Left kidney (tissue), 2 donors: ENCODE results near the gene TMEM174. TPM values are rescaled to one million over a fixed set of nuclear protein-coding genes. Genes with fewer than 3 reads are reported as not detected.

Source experiments
- DNase-seq: peaks from one replicate; pipeline ENCODE4 v3.0.0-alpha.2; 2013
- polyA plus RNA-seq: library from polyadenylated mRNA; unstranded; fragments of 120-200 nt; gene quantifications from one replicate; pipeline ENCODE4 v1.2.1, GENCODE V29; 2013; ENCODE audit not compliant: insufficient read length

The TMEM174 gene
- polyA plus RNA-seq, 1 donor, result 20.1 TPM

DNA sequence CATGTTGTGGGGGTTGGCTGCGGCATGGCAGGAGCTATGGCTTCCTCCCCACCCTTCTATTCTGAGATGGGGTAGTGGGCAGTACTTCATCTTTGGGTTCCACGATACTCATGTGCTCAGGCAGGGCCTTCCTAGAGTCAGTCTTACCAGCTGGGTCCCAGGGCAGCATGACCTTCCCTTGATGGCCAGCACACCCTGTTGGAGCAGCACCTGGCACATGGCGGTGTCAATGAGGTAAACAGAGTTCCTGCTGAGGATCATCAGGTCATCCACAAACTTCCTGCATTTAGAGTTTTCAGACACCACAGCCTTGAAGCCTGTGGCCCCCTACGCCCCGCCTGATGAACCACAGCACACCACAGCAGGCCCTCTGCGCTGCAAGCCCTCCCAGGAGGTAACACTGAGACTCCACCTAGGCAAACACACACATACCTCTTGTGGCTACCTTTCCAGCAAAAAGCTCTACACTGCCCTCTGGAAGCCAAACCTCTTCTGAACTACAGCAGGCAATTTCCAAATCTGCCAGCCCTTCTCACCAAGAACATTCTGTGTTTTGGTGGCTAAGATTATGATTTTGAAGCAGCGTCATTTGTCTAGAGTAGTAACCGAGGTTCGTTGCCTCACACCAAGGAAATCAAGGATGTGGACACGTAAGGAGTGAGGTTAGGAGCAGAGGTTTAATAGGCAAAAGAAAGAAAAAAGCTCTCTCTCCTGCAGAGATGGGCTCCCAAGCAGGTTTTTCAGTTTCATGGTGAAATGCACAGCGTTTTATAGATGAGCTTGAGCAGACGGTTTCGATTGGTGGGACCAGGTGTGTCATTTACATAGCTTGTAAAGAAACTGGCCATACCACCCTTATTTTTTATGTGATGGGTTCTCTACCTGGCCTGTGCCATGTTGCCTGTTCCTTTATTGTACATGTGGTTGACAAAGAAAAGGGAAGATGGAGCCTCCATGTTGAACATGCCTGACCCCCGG, 20.3 kb upstream of the TMEM174 start:
- no peak for DNase-seq

DNA sequence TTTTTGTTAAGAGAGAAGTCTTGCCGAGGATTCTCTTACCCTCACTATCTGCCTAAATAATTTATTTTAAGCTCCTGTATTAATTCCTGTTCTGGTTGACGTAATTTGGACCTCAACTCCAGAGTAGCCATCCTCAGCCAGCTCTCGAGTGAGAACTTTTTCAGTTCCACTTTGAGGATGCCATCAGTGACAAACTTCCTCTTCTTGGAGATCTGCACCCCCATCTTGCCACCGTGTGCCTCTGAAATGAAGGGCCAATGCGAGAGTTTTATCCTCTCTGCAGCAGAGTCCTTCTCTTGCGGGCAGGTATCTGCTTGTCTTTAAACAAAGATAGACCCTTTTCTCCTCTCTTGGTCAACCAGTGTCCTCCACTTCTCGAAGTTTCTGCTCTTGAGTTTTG, 19.5 kb upstream of the TMEM174 start:
- DNase-seq, result no peak

DNA sequence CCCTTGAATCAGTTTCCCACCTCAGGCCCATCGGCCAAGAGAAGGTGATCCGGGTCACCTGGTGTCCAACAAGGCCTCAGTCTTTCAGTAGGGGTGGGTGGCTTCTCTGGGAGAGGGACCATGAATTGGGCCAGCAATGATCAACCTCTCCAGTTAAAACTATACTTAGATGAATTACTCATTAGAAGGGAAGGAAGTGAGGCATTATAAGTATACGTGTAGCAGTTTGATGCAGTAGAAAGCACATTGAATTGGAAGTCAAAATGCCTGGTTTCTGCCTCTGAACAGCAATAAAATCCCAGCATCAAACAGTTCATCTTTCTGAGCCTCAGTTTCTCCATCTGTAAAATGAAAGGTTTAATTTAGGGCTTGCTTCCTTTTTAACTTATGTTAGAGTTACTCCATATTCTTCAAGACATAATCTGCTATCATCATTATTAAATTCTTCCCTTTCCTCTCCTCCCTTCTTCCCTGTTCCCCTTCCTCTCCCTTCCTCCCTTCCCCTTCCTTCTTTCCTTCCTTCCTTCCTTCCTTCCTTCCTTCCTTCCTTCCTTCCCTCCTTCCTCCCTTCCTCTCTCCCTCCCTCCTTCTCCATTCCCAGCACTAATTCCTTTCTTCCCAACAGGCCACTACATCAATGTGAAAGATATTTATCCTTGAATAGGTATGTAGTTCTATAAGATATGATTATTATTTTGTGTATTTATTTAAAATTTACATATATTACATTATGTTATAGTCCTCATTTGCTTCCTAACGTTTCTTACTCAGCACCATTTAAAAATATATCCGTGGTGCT, 18.6 kb upstream of the TMEM174 start:
- DNase-seq, result no peak

DNA sequence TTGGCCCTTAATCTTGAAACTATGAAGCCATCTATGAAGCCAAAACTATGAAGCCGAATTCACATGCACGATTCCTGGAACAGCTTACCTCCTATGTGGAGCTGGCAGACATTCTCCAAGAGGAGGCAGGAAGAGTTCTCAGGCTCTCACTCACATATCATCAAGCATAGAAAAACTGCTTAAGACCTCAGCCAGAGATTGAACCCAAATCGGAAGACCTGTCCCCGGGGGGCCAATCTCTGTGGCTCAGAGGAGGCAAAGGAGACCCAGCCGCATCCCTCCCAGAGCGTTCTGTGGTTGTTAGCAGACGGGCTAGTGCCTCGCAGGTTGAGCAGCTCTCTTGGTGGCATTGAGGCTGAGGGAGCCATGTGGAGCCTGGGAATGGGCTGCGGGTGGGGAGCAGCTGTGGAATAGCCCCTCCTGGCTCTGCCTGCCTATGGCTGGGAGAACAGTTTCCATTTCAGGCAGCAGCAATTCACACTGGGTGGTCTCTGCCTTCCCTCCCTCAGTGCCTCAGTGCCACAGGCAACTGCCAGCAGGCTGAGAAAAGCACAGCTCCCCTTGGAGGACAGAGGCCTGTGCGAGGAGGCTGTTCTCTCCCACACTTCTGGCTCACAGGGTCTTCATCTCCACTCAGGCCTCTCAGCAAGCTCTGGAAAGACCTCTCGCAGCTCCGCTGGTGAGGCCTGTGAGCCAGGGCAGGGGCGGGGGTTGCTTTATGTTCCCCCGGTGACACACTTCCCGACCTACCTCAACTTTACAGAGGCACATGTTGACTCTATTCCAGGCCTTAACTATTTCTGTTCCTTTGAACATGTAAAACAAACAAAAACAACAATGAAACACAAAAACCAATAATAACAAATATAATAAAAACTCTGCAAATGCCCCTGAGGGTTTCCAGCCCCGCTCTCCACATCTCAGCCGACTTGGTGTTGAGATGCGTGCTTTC, 17.4 kb upstream of the TMEM174 start:
- no peak for DNase-seq

DNA sequence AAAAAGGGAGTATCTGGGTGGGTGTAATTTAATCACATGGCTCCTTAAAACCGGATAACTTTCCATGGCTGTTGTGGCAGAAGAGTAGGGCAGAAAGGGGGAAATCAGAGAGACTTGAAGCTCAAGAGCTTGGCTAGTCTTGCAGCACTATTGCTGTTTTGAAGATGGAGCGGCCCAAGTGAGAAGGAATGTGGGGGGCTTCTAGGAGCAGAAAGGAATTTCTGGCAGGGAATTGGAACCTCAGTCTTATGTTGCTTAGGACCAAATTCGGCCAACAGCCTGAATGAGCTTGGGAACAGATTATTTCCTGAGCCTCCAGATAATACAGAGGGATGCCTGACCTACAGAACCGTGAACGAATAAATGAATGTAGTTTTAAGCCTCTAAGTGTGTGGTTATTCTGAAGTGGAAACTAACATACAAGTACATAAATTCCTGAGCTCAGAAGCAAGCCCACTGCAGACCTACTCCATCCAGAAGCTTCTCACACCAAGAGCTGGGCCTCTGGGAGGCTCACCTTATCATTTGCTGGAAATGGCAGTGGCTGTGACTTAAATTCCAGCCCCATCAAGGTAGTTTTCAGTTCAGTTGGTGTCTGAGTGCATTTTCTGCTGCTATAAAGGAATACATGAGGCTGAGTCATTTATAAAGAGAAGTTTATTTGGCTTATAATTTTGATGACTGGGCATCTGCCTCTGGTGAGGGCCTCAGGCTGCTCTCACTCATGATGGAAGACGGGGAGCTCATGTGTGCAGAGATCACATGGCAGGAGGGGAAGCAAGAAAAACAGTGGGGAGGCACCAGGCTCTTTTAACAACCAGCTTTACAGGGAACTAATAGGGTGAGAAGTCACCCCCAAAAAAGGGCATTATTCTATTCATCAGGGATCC, 15.3 kb upstream of the TMEM174 start:
- DNase-seq, result no peak

DNA sequence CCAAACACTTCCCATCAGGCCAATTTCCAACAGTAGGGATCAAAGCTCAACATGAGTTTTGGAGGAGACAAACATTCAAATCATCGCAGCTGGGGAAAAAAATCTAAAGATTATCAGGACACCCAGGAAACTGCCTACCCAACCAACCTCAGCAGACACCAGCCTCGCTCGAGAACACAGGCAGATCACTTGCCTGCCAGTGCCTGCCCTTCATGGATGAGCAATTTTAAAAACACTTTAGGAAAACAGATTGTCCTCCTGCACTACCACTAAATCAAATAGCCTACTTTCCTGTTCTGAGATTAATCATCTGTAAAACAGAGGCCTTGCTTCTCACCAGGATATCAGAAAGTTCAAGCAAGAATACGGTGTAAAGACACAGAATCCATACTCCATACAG, 14.7 kb upstream of the TMEM174 start:
- peak; percentile 66 for DNase-seq

DNA sequence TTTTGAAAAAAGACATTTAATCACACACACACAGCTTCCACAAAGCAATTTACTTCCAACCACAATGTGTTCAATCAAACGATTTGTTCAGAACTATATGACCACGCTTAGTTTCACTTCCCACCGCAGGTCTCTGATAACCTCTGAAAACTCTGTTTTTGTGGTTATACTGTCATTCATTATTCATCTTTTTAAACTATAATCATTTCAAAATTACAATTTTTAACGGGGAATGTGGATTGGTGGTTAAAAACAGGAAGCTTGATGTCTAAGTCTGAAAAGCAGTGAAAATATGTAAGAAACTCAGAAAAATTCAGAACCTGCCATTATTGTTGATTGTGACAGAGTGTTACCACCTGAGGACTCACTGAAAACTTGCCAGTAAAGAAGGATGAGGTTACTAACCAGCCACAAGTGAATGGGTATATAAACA, 12.7 kb upstream of the TMEM174 start:
- no peak for DNase-seq

DNA sequence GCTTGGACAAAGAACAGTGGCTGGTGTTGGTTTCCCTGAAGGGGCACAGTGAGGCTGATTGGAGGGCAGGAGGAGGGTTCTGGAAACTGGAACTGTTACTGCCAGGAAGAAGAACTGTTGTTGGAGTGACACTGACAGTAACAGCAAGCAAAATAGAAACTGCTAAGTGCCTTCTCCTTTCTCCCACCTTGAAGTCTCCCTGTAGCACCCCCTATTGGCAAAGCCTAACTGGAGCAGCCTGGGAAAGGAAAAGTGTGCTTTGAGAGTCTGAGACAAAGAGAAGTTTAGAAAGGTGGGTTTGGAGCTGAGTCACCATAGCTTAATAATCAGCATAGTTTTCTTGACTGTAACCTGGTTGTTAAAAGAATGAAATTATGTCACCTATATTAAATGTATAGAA, 2.5 kb upstream of the TMEM174 start:
- no peak for DNase-seq

DNA sequence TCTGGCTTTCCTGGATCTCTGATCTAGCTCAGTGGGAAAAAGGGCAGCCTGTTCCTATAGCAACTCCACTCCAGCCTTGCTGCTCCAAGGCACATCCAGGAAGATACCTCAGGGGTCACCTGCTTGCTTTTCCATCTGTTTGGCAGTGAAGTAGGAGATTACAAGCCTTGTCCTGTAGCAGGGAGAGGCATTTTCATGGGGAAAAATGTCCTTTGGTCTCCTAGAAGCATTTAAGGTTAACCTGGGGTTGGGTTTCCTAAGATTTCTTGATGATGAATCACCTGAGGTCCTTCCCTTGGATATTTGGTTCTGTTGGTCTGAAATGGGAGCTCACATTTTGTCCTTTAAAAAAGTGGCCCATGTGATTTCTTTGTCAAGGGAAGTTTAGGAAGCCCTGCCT, 1.5 kb upstream of the TMEM174 start:
- DNase-seq, result no peak

DNA sequence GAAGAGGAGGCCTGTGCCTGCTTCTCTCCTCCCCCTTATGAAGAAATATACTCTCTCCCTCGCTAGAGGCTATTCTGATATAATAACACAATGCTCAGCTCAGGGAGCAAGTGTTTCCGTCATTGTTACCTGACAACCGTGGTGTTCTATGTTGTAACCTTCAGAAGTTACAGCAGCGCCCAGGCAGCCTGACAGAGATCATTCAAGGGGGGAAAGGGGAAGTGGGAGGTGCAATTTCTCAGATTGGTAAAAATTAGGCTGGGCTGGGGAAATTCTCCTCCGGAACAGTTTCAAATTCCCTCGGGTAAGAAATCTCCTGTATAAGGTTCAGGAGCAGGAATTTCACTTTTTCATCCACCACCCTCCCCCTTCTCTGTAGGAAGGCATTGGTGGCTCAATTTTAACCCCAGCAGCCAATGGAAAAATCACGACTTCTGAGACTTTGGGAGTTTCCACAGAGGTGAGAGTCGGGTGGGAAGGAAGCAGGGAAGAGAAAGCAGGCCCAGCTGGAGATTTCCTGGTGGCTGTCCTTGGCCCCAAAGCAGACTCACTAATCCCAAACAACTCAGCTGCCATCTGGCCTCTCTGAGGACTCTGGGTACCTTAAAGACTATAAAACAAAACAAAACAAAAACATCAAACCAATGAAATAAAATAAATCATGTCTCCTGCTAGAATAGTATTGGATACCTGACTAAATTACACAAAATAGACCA, 1.3 kb downstream of the TMEM174 start:
- DNase-seq, result no peak

DNA sequence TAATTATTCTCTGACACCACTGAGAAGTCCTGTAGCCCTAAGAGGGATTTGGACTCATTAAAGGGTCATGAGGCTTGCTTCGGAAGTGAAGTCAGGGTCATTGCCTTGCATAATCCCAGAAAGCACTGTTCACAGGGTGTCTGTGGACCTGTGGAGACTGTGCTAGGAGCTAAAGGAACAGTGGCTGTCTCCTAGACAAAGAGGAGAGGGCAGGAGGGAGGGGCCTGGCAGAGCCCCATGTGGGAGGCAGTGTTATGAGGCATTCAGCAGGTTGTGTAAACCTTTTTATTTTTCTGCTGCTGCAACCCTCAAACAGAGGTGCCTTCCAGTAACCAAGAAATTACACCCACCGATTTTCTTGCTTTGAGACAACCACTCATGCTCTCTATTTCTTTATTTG, 3.3 kb downstream of the TMEM174 start:
- no peak for DNase-seq

DNA sequence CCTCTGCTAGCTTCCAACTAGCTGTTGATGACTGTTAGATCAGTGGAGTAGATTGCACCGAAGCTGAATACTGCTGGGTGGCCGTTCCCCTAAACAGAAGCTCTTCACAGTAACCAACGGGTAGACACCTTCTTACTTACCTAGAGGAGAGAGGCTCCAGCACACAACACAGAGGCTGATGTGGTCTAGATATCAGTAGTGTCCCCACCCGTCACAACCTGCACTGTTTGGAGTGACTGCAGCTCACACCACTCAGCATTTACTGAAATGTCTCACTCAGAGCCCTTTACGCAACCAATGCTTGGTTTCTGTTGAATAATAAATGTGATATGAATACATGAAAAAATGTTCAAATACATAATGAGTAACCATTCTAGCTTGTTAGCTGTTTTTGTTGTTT, 5.3 kb downstream of the TMEM174 start:
- DNase-seq, result no peak

DNA sequence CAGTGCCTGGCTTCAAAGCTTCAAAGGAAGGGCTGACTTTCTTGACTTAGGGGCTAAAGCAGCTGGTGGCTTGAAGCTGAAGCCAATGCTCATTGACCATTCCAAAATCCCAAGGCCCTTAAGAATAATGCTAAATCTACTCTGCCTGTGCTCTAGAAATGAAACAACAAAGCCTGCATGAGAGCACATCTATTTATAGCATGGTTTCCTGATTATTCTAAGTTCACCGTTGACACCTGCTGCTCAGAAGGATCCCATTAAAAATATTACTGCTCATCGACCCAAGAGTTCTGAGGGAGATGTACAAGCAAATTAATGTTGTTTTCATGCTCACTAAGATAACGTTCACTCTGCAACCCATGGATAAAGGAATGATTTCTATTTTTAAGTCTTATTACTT, 6.7 kb downstream of the TMEM174 start:
- no peak for DNase-seq

DNA sequence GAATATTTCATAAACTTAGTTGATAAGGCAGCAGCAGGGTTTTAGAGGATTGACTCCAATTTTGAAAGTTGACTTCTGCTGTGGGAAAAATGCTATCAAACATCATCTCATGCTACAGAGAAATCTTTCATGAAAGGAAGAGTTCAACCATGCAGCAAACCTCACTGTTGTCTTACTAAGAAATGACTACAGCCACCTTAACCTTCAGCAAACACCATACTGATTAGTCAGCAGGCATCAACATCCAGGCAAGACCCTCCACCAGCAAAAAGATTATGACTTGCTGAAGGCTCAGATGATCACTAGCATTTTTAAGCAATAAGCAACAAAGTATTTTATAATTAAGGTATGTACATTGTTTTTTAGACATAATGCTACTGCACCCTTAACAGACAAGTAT, 7.6 kb downstream of the TMEM174 start:
- DNase-seq, result no peak

DNA sequence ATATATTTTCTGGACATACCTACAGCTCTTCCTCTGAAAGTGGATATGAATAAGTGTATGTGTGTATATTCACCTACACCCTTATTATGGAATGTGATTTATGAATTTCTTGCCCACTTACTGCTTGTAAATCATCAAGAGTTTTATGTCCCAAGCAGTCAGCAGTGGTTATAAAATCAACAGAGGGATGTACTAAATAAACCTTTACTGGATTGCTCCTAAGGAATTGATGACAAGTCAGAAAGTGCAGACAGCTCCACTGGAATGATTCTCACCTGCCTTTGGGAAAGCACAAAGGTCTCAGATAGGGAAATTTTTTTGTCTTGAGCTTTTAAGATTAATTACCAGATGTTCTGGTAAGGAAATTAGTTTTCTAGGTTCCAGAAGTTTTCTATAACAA, 9.3 kb downstream of the TMEM174 start:
- no peak for DNase-seq

DNA sequence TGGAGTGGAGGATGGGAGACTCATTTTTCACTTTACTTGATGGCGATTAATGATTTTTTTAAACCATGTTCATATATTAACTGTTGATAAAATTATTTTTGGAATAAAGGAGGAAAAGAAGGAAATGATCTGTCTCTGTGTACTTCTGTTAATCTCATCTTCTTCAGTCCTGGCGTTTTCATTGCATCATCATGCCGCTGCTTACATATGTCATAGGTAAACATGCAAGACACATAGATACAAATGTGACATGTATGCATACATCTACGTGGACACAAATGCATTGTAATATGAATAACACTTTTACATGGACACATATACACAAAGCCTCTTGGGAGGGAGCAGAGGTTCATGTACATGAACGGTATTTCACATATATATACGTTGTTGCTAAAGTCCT, 10.0 kb downstream of the TMEM174 start:
- no peak for DNase-seq

DNA sequence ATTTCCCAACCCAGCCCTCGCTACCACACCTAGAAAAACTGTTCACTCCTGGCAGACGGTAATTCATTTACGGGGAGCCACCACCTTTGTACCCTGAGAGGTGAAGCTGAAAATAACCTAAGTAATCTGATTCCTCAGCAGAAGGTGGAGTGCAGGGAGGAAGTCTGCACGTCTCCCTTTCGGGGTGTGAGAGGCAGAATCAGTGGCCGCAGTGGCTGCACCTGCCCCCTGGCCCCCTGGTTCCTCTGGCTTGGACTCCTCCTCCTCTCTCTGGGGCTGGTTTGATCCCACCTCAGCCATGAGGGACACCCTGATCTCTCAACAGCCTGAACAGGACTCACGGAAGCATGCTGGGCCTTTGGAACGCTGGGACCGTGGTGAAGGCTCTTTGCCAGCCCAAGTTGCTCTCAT, 10.5 kb downstream of the TMEM174 start:
- no peak for DNase-seq

DNA sequence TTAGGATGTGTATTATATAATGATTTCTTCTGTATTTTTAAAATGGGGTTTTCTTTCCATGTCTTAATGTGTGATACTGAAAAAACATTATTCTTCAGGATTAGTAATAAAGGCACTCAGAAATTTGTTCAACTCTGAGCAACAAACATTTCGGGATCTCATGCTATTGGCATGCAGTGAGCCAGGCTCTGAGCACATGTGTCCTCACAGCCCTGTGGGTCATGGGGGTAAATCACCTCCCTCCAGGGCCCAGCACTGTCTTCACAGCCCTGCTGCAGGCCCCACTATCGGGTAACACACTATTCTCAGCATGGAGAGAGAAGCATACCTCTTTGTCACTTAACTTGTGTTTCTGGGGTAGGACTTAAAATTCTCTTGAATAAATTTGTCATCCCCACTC, 14.0 kb downstream of the TMEM174 start:
- DNase-seq, result no peak

DNA sequence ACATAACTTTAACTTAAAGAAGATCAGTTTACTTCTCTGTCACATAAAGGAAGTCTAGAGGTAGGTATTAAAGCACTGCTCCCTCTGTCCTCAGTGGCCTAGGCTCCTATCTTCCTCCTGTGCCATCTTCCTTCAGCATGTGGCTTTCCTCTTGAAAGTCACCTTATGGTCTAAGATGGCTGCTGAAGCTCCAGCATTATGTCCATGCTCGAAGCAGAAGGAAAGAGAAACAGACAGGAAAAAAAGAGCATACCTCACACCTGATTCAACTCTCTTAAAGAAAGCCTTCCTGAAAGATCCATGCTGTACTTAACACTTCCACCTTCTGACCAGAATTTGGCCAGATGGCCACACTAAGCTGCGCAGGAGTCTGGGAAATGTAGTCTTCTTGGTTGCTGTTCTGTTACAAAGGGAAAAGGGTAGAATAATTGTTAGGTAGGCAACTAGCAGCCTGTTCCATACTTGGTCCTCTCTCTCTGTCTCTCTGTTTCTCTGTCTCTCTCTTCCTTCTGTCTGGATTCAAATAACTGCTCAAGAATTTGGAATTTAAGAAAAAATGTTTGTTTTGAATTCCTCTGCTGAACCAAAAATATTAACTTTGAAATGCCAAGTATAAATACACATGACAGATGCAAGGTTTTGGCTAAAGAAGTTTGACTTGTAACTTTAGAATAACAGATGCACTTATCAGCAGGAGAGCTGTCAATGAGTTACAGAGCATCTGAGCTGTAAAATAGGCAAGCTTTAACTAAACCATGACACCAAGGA, 16.0 kb downstream of the TMEM174 start:
- DNase-seq, result no peak
